Natural killer cell (primary cell): Measurements from ENCODE around the gene CHGA. TPM values are rescaled to one million over a fixed set of nuclear protein-coding genes. Genes with fewer than 3 reads are reported as not detected.

Source experiments
- ATAC-seq, 3 donors: fragments of 150-1000 bp in 2 of 3; fragments of 200-7000 bp in 1 of 3; cut with Tn5 transposase; 1 replicate in 1 of 3; 2 replicates in 2 of 3; pipeline ENCODE4 v1.10.0; 2021; ENCODE audit warnings: mild to moderate bottlenecking in 2 of 3, moderate library complexity in 2 of 3
- DNase-seq, 2 donors: peaks; one replicate each; pipeline versions ENCODE4 v3.0.0 to v3.0.0-alpha.2; 2013 to 2021; ENCODE audit warnings: mixed read lengths in 1 of 2
- H3K27ac ChIP-seq: one replicate; pipeline ENCODE4 v1.5.1; 2013; ENCODE audit warnings: mild to moderate bottlenecking, low read length
- H3K27me3 ChIP-seq: one replicate; pipeline ENCODE4 v1.6.1; 2013; ENCODE audit warnings: low read length; ENCODE audit not compliant: control insufficient read depth, insufficient read depth
- H3K36me3 ChIP-seq: one replicate; pipeline ENCODE4 v1.6.1; 2013; ENCODE audit warnings: low read length; ENCODE audit not compliant: control insufficient read depth, insufficient read depth
- H3K4me1 ChIP-seq: one replicate; pipeline ENCODE4 v1.6.1; 2013; ENCODE audit warnings: low read length; ENCODE audit not compliant: control insufficient read depth, insufficient read depth
- H3K4me3 ChIP-seq: one replicate; pipeline ENCODE4 v1.5.1; 2013; ENCODE audit warnings: low read length
- H3K9me3 ChIP-seq: one replicate; pipeline ENCODE4 v1.6.1; 2013; ENCODE audit warnings: low read length; ENCODE audit not compliant: control insufficient read depth, insufficient read depth
- H3K27ac Mint-ChIP-seq, 2 donors: one replicate each; pipeline ENCODE4 v1.8.0; 2022; ENCODE audit warnings: mild to moderate bottlenecking in 2 of 2, mixed read lengths in 2 of 2, moderate library complexity in 1 of 2
- H3K27me3 Mint-ChIP-seq, 2 donors: one replicate each; pipeline ENCODE4 v1.8.0; 2022; ENCODE audit warnings: low read depth in 2 of 2, mixed read lengths in 2 of 2
- H3K36me3 Mint-ChIP-seq: one replicate; pipeline ENCODE4 v1.8.0; 2022; ENCODE audit warnings: mixed read lengths
- H3K4me1 Mint-ChIP-seq, 2 donors: one replicate each; pipeline ENCODE4 v1.8.0; 2022; ENCODE audit warnings: mixed read lengths in 2 of 2
- H3K4me3 Mint-ChIP-seq: one replicate; pipeline ENCODE4 v1.8.0; 2022; ENCODE audit warnings: mild to moderate bottlenecking, moderate library complexity, mixed read lengths
- H3K9me3 Mint-ChIP-seq, 2 donors: one replicate each; pipeline ENCODE4 v1.8.0; 2022; ENCODE audit warnings: mixed read lengths in 2 of 2
- WGBS: methylation state at CpG from one replicate; pipeline ENCODE4 v1.1.7; 2013; ENCODE audit warnings: missing lambda C conversion rate; ENCODE audit not compliant: insufficient coverage; 5-methylcytosine and 5-hydroxymethylcytosine counted together
- intact Hi-C: fragments of 100-400 bp; cut with micrococcal nuclease; formaldehyde crosslinking; loops from one replicate; pipeline ENCODE4 v1.14.2; 2022
- total RNA-seq, 4 donors: library from RNA; stranded (reverse); fragments of 120-200 nt in 1 of 4; gene quantifications; one replicate each; pipeline versions ENCODE4 v1.2.3 to v1.2.4, GENCODE V29; 2013 to 2022
- TF ChIP-seq, protein P1 (sequence below): fragments of 200-600 bp; IDR thresholded peaks from one replicate; pipeline ENCODE4 v1.8.0; 2022; ENCODE audit warnings: antibody characterized with exemption

Gene CHGA
- total RNA-seq, 3 donors from 2014 or later (not counting 1 experiment from before 2014, with no cell fraction given), result not detected

DNA sequence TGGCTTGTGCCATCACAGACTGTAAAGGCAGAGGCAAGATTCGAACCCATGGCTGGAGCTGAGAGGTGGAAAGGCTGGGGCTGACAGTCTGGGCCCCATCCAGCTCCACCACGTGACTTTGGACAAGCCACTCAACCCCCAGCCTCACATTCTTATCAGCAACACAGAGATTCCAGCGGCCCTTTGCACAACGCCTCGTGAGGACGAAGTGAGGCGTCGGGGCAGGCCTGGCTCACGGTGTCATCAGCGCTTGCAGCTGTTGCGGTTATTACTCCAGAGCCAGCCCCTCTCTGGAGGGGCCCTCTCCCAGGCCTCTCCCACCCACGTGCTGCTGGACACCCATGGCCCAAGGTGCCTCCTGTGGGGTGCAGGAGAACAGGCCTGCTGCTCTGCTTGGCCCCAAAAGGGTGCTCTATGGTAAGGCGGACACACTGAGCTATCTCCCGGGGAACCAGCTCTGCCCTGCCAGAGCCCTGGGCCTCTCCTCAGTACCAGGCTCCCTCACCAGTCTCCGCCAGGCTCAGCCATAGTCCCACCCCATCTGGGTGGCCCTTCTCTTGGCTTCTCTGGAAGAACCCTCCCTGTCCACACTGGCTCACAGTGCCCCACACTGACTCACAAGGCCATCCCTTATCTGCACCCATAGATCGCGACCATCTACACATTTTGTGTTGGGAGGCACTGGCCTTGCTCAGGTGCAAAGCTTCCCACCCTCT, 21.1 kb downstream of the CHGA start:
- ATAC-seq, result no peak
- no peaks in the 10 kb centered on the region for H3K36me3 Mint-ChIP-seq
- Histone ChIP-seq H3K4me1 (no peaks in the 10 kb centered on the region), H3K9me3 (no peaks in the 10 kb centered on the region), H3K36me3 (peaks cover 49% of the 10 kb centered on the region), H3K27me3 (no peaks in the 10 kb centered on the region), H3K27ac (no peak overlapping the region), H3K4me3 (no peak overlapping the region)
- H3K9me3 Mint-ChIP-seq, result no peaks in the 10 kb centered on the region
- H3K27ac Mint-ChIP-seq, result peak overlapping the region in 1 of 2 donors; percentile 20
- 96% methylated on average over 17 of the region's 17 CpGs for WGBS
- TF ChIP-seq, protein P1, sequence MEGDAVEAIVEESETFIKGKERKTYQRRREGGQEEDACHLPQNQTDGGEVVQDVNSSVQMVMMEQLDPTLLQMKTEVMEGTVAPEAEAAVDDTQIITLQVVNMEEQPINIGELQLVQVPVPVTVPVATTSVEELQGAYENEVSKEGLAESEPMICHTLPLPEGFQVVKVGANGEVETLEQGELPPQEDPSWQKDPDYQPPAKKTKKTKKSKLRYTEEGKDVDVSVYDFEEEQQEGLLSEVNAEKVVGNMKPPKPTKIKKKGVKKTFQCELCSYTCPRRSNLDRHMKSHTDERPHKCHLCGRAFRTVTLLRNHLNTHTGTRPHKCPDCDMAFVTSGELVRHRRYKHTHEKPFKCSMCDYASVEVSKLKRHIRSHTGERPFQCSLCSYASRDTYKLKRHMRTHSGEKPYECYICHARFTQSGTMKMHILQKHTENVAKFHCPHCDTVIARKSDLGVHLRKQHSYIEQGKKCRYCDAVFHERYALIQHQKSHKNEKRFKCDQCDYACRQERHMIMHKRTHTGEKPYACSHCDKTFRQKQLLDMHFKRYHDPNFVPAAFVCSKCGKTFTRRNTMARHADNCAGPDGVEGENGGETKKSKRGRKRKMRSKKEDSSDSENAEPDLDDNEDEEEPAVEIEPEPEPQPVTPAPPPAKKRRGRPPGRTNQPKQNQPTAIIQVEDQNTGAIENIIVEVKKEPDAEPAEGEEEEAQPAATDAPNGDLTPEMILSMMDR, result no peak
- peaks cover 0 to 9% of the 10 kb centered on the region in 2 donors for H3K4me1 Mint-ChIP-seq
- intact Hi-C loops, result no loop called here
- DNase-seq, result no peak
- H3K4me3 Mint-ChIP-seq, result no peak overlapping the region
- H3K27me3 Mint-ChIP-seq, result no peaks in the 10 kb centered on the region

DNA sequence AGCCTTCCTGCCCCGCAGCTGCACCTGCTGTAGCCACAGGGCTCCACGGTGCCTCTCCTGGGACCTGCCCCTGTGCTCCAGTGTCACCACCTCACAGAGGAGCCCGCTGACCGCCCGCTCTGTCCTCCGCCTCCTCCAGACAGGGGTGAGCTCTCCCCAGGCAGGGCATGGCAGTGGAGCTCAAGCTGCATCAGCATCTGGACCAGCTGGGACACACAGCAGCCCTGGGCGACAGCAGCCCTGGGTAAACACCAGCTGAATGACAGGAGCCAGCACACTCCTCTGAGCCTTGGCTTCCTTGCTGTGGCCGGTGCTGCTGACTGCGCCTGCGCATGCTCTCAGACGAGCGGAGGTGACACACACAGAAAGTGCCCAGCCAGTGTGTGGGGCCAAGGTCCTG, 22.0 kb downstream of the CHGA start:
- no peaks in the 10 kb centered on the region for H3K27me3 ChIP-seq
- H3K27me3 Mint-ChIP-seq, result no peaks in the 10 kb centered on the region
- peak overlapping the region in 1 of 2 donors; percentile 20 for H3K27ac Mint-ChIP-seq
- H3K4me1 ChIP-seq, result no peaks in the 10 kb centered on the region
- intact Hi-C loops, result no loop called here
- peaks cover 0 to 9% of the 10 kb centered on the region in 2 donors for H3K4me1 Mint-ChIP-seq
- H3K4me3 Mint-ChIP-seq, result no peak overlapping the region
- DNase-seq (no peak), ATAC-seq (no peak)
- WGBS, result 97% methylated on average over 12 of the region's 12 CpGs
- peaks cover 56% of the 10 kb centered on the region for H3K36me3 ChIP-seq
- no peaks in the 10 kb centered on the region for H3K36me3 Mint-ChIP-seq
- TF ChIP-seq, protein P1, result no peak
- no peaks in the 10 kb centered on the region for H3K9me3 Mint-ChIP-seq
- H3K9me3 ChIP-seq, result no peaks in the 10 kb centered on the region
- no peak overlapping the region for H3K4me3 ChIP-seq
- H3K27ac ChIP-seq, result no peak overlapping the region

DNA sequence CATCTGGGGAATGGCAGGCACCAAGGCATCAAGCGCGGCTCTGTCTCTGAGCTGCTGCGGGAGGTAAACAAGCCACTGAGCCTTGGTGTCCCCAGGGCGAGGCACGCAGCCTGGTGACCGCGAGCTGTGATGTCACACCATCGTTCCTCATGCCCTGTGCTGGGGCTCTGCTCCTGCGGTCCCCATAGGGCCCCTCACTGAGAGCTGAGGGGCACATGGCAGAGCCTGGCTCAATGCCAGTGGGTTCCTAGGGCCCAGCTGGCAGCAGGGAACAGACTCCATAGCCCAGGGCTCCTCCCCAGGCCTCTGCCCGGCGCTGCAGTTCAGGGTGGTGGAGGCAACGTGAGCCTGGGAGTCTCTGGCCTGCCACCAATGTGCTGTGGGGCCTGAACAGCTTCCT, 22.6 kb downstream of the CHGA start:
- H3K4me3 ChIP-seq, result no peak overlapping the region
- no peak for ATAC-seq

More for the DNA sequence above, 22.6 kb downstream of the CHGA start:
- Histone ChIP-seq H3K27ac (no peak overlapping the region), H3K36me3 (peaks cover 59% of the 10 kb centered on the region), H3K27me3 (no peaks in the 10 kb centered on the region), H3K9me3 (no peaks in the 10 kb centered on the region), H3K4me1 (no peaks in the 10 kb centered on the region)
- TF ChIP-seq, protein P1, result no peak
- Mint-ChIP-seq H3K9me3 (no peaks in the 10 kb centered on the region), H3K36me3 (no peaks in the 10 kb centered on the region), H3K4me3 (no peak overlapping the region), H3K27ac (no peak overlapping the region), H3K4me1 (peaks cover 0 to 9% of the 10 kb centered on the region in 2 donors), H3K27me3 (no peaks in the 10 kb centered on the region)
- DNase-seq, result no peak
- WGBS, result 99% methylated on average over 12 of the region's 12 CpGs
- intact Hi-C loops, result no loop called here
